ENCODE data around the gene TNS3.
A peak's percentile ranks its signal among the peaks of the same experiment; 100 is the strongest.

The TNS3 gene

DNA sequence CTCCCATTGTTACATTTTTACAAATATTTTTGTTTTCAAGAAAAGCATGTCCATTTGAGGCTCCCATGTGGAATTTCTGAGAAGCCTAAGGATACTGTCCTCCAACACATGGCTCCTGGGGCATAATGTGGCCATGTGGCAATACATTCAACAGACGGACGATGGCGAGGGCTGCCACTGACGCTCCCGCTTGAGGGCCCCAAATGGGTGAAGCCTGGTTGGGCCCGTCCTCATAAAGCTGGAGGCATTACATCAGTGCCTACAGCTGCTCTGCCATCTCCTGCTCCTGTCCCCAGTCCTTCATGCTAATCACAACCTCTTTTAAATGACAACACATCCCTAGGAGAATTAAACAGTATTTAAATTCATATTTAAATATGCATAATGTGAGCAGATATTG lies 246.8 kb downstream of the TNS3 start:
- no peak for DNase-seq

DNA sequence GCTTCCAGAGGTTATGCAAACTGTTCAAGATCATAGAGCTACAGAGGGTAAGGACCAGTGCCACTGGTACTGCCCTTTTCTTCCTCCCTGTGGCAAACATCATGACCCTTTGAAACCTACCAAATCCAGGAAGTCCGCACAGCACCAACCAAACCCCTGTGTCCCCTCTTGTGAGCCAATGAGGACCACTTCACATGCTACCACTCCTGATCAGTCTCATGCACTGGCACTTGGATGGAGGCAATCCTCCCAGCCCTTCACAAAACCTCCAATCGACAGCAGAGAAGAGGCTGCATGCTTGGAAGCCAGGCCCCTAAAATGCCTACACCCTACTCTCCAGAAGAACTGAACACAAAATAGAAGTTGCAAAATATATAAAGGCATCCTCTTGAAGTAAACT lies 248.0 kb downstream of the TNS3 start:
- DNase-seq, result no peak

DNA sequence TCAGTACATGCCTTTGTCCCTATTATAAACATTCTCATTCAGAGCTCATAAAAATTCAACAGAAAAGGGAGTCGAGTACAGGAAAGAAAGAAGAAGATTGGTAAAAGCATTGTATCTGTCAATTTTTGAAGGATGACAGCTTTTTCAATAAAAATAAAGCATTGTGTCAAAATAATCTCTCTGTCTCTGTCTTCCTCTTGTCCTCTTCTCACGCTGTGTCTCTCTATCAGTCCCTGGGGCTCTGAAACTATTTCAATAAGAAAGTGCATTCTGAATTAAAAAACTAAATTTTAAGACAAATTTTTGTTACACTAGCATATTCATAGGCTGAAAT lies 248.4 kb downstream of the TNS3 start:
- no peak for DNase-seq

DNA sequence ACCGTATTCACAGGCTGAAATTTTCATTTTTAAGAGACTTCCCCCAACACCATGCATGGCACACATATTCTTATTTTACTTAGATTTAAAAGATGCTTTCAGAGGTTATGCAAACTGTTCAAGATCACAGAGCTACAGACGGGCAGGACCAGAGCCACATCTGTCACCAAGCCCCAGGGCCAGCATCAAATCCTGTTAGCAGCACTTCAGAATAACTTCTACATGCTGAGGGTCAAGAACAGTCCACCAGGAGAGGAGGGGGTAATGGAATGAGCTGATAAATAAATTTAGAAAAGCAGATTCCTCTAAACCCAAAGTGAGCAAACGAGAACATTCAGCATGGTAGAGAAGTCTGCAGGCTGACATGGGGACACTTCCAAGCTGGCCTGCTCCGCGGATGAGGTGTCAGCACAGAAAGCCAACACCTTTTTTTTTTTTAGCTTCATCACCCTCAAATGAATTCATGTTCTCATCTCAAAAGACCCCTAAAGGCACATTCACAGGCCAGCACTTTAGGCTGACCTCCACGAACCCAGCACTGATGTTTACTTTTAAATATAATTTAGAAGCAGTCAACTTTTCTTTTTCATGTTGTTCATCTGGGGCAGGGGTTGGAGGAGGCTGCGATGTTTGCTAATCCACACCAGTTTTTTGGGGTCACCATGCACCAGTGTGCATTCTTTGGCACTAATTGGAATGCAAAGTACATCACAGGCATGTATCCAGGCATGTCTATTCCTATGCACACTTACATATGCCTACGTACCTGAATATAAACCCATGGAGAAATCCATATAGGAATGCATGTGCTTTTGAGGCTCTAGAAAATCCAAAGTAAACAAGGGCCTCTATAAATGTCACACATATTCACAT lies 249.0 kb downstream of the TNS3 start:
- DNase-seq, result no peak

DNA sequence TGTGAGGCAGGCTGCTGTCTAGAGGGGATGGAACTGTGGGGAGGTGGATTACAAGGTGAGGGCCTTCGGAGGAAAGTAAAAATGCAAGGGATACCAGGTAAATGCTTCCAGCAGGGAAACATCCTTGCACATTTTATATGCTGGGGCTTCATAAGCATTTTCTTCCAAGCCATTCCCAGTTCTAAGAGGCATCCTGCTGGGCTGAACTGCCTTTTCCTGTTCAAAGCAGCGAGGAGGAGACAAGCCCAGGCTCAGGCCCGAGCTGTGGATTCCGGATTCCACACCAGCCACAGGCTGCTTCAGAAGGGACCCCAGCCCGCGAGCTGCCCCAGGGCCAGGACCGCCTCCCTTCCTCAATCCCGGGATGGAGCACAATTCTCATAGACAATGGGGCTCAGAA lies 249.7 kb downstream of the TNS3 start:
- no peak for DNase-seq

DNA sequence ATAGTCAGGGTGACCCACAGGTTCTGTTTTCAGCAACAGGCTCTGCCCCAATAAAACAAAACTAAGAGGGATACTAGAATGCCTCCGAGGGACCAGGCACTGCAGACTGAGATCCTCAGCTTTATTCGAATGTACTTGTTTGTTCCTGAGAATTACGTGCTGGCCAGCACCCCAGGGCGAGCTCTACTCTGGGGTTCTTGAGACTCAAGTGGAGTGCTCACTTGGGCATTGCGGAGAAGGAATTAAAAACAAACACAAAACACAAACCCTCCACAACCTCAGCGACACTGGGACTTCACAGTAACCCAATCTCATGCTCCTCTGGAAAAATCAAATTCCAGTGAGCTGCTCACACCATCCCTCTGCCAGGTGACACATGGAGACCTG lies 250.7 kb downstream of the TNS3 start:
- DNase-seq, result no peak

DNA sequence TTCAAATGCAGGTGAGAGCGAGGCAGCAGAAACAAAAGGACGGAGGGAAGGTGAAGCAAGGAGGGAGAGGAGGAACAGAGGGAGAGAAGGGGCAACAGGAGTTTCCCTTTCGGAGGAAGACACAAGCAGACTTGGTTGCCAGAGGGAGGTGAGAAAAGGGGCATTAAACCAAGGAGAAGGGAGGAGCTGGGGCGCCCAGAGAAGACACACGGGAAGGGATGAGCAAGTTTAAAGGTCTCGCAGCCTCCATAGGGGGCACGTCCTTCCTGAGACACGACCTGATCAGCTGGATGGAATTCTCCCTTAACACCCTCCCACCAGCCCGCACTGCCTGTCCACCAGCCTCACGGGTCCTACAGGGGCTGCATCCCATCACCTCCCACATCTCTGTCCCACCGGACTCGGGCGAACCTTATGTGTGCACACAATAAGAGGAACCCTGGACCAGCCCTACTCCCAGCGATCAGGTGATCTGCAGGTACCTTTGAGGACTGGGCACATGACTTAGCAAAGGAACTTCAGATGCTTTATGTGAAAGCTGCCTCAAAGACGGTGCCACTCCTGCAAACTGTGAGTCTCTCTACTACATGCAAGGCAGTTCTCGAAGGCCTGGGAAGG lies 251.2 kb downstream of the TNS3 start:
- DNase-seq, result no peak

DNA sequence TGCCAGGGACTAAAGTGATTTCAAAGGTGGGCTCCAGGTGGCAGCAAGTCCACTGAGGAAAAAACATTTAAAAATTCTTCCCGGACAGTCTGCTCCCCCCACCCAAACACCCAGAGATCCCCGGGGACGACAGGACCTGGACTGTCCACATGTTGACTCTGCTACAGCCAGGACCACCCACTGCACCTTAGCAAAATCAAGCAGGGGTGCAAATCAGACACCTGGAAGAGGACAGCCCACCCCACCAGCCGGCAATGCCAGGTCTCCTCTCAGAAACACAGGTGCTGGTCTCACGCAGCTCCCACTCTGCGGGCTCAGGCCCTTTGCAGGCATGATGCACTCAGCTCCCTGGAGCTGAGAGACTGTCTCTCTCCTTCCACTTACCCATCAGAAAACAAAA lies 251.9 kb downstream of the TNS3 start:
- no peak for DNase-seq

DNA sequence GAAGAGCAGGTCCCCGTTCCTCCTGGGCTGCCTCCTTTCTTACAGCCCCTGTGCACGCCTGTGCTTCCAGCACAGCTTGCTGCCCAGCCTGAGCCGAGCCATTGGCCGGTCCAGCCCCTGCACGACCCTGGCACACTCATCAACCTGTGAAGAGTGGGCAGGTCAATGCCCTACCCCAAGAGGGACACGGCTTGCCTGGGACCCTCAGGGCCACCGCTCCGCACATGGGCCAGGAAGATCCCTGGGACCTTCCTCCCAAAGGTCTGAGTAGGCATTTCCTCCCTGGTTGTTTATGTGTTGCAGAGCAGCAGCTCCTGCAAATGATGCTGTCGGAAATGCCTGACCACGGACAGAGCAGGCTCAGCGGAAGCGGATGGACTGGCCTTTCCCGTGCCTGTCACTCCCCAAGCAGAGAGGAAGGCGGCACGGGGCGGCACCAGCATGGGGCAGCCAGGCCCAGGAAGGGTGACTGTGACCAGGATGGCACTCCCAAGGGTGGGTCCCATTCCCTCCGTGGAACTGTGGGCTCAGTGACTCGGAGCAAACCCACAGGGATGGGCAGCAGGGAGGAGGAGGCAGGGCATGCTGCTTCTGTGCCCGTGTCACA lies 252.5 kb downstream of the TNS3 start:
- DNase-seq, result no peak

DNA sequence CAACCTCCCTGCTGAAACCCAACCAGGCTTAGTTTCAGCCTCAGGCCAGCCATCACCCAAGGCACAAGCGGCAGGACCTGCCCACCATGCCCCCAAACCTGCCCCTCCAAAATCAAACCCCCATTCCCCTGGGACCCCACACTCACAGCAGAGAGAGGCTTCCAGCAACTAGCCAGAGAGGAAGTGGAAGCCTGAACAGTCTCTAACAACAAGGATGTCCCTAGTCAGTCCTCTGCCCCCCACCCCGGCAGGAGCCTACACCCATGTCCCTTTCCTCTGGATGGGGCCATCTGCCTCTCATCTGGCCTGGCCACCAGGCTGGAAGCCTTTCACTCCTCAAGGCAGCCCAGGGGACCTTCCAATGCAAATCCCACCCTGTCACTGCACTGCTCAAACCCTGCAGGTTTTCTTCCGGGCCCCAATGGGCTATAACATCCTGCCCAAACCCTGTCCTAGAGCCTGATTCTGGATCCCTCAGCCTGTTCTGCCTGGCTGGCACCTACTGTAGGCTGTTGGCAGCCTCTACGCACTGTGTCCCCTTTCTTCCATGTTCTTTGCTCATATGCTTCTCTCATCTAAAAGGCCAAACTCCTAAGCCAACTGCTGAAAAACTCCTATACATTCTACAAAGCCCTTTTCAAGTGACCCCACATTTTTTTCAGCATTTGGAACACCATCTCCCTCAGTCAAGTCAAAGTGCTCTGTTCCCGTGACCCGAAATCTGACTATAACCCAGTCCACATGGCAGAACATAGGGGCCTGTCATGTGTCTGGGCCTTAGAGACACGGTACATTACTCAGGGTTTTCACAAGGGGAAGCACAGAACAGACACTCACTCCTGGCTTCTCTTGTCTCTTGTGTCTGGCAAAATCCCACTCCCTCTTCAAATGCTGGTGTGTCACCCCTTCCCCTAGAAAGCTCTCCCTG lies 253.3 kb downstream of the TNS3 start:
- no peak for DNase-seq

DNA sequence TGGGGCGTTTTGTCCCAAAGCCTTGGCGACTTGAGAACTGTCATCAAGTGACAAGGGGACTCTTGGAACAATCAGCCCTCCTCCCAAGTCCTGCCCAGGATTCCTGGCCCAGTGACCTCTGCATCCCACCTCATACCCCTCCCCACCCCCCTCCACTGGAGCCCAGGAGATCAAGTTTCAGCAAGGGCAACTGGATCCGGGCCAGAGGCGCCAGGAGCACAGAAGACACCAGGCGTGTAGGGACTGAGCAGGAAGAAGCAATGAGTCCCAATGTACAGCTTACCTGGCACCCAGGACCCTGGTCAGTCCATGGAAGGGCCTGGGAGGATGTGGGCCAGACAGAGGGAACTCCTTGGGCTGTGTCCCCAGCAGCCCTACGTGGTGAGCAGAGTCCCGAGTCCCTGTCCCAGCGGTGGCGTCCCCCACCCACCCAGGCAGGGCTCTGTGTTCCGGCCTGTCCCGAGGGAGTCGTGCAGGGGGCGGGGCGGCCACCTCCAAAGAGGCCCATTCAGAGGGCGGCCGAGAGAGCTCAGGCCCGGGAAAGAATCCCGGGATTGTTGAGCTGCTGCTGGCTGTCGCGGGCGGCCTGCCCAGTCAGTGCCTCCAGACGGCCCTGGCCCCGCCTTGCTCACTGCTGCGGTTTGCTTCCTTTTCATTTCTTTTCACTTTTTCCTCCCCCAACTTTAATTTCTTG lies 254.1 kb downstream of the TNS3 start:
- peak; percentile 87 for DNase-seq

DNA sequence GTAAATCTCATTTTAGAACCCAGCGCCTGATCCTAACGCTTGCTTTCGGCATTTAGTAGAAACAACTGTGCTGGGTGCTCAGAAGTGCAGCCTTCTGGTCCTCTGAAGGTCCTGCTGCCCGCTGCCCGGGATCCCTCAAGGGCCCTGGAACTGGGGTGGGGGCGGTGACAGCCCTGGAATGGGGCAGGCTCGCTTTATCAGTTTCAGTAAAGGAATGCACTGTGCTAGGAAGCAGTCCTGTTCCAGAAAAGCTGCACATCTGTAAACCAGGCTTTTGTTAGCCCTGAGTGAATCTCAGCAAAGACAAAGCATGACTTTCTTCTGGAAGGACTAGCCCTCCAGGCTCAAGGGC lies 254.6 kb downstream of the TNS3 start:
- peak; percentile 41 for DNase-seq

DNA sequence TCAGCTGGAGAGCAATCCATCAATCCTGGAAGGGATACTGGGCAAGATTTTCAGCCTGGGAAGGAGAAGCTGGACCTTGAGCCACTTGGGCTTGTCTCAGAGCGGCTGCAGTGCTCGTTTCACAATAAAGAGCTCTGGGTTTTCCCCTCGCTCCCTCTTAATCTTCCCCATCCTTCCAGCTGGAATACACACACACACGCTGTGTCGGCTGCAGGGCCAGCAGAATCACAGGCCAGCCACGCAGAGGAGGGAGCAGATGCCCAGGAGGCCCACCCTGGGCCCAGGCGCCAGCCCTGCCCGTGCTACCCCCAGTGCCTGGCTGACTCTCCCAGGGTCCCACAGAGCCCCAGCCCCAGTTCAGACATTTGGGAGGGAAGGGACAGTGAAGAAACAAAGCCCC lies 255.1 kb downstream of the TNS3 start:
- DNase-seq, result peak; percentile 76

DNA sequence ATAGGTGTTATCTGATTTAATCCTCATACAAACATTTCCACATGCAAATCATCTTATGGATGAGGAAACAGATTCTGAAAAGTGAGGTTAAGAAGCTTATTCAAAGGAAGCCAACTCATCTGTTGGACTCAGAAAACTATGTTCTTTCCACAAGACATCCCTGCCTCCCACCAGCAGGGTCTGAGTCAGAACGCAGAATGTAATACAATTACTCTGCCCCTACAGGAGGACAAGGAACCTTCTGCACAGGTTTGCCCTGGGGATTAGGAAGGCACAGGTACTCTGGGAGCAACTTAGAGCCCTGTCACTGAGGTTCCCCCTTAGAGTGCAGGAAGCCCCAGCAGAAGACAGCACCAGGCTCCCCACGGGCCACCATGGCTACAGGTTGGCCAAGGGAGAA lies 255.7 kb downstream of the TNS3 start:
- peak; percentile 83 for DNase-seq

DNA sequence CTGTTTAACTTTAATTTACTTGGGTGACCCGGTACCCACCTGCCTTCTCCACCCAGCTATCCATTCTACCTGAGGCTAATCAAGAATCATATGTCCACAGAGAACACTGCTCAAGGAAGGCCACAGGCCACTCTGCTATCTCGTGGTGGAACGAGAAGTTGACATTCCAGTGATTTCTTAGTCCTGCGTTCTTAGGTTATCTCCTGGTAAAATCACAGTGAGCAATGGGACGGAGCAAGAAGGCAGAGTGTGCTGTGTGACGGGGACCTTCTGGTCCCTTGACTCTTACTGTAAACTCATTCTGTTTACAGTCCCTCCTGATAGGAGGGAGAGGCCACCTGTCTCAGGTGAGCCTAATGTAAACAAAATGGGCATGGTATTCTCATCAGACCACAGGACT lies 256.6 kb downstream of the TNS3 start:
- no peak for DNase-seq

DNA sequence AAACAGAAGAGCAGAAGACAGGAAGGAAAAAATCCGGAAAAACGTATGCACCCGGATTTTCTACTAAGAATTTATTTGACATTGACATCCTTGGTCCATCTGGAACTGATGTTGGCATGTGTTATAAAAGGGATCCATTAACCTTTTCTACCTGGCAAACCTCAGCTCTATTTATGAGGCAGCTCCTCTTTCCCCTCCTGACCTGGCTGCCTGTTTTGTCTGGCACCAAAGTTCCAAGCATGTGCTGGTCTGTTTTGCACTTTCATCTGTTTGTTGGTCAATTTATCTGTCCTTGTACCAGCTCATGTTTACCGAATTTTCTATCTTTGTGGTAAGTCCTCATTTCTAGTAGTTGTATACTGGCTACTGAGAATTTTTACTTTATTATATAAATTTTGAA lies 258.0 kb downstream of the TNS3 start:
- DNase-seq, result no peak

DNA sequence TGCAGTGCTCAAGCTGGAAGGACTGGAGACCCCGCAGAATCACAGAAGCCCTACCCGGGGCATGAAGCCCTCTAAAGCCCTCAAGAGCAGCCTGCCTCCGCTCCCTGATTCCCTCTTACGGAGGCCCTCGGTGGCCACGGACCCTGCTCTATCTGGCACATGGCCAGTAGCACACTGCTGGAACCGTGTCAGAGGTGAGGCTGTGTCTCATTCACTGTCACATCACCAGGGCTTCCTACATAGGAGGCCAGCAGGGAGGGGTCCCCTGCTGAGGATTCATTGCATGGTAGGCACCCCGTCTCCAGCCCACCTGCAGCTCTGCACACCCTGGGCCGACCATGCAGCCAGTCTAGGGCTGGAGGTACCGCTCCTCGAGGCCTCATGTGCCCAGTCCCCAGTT lies 259.2 kb downstream of the TNS3 start:
- no peak for DNase-seq

DNA sequence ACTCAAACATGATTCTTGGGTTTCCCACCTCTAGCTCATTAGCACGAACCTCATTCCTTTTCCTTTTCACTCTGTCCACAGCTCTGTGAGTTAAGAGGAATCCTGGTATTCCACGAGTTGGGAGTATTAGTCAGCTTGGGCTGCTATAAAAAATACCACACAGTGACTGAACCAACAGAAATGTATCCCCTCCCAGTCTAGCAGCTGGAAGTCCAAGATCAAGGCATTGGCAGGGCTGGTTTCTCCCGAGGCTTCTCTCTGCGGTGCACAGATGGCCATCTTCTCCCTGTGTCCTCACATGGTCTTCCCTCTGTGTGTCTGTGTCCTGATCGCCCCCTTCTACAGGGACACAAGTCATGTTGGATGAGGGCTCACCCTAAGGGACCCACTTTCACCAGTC lies 261.6 kb downstream of the TNS3 start:
- peak; percentile 41 for DNase-seq

DNA sequence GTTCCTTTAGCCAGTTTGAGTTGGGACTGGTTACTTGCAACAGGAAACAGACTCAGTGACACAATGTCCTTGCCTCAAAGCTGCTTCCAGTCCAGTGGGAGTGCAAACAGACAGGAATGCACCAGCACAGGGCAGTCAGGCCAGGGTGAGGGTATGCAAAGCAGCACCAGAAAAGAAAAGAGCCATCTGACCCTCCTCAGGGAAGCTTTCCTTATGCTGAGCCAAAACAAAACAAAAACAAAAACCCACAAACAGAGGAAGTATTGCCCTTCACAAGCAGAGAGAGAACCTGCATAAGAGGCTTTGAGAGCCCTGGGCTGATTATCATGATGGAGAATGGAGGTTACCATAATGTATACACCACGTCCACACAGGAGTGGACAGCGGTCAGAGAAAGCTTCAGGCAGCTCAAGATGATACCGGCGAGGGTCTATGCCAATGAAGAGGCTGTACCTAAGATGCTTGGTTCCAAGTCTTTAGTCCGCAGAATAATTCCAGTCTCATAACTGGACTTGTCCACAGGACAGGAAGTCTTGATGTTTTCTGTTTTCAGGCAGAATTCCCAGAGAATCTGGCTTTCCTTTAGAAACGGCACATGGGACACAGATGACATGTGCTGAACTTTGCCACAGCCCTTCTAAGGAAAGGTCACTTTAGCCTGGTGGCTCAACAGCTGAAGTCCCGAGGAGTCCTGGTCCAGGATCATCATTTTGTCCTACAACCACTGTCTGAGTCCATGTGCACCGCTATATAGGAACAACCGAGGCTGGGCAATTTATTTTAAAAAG lies 263.3 kb downstream of the TNS3 start:
- DNase-seq, result no peak

DNA sequence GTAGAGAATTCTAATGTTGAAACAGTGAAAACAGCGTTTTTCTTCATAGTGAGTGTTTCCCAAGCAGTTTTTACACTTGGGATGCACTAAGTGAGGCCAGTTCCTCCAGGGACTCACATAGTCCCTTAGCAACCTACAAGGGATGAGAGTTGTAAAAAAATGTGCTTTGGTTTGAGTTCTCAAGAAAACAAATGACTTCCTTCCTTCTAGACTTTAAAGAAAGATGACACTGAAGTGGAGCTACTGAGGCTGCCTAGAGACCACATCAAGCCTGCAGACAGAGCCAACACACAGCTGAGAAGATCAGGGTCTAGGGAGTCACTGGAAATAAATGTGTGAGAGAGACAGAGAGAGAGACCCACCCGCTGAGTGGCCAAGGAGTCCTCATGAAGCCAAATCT lies 264.4 kb downstream of the TNS3 start:
- DNase-seq, result no peak

DNA sequence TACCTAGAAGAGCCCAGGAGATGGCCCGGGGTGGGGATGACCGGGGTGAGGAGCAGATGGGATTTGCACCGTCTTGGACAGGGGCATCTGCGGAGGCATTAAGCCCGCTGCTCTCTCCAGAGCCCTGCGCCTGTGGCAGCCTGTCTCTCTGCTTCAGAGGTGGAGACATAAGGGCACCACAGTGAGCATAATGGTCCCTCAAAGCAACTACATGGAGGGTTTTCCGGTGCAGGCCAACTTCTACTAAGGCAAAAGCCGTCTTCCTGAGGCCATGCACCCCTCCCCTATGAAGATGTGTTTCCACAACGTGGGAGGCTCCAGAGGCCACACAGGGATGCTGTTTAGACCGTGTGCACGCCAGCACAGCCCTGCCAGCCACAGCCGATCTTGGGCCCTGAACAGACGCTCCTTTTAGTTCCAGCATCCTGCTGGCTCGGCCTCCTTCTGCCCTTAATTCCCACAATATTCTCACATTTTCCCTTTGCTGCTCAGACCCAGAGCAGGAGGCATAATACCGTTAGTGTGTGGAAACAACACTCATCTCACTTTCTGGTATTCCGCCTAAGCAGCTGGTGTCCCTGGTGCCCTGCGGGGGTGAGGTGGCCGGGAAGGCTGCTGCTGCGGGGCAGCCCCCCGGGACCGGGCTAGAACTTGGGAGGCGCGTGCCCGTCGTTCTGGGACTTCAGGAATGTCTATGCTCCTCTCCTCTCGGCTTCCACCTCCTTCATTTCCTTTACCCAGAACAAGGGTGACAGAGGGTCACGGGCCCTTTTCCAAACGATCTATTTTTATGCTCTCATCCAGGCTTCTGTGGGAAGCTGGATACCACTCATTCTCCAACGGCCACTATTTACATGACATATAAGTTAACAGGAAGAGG lies 266.9 kb downstream of the TNS3 start:
- DNase-seq, result peak; percentile 86
